ENCODE results near the gene GAB3. TPM values are rescaled to one million over a fixed set of nuclear protein-coding genes. Genes with fewer than 3 reads are reported as not detected.

The GAB3 gene
- total and polyA plus RNA-seq, 9 of the 15 experiments (the other 6 are each of a cell fraction or from before 2014, with no cell fraction given), result 16.1 to 31.4 (median 20.2) TPM

GRCh38 chrX:154733066-154733425 is 17.8 kb downstream of the GAB3 start:
- TF ChIP-seq SMARCB1 (IDR thresholded peaks at IDR 0.05; ENCODE audit: insufficient read length, low read depth) (no peak), HNRNPLL (IDR thresholded peaks at IDR 0.05; ENCODE audit: low read depth, low read length, poor library complexity, severe bottlenecking) (no peak), CBX1 (IDR thresholded peaks at IDR 0.05; ENCODE audit: low read depth) (no peak)
- Histone ChIP-seq H4K20me1 (replicated peaks; ENCODE audit: control insufficient read depth, insufficient read depth, low read length) (0 out of 2 replicates have a peak, but pooled peaks cover 4% of the 10 kb centered on the region), H3K4me2 (ENCODE audit: insufficient read depth, low read length) (no peak overlapping the region), H3K9me3 (replicated peaks; ENCODE audit: control insufficient read depth, insufficient read depth, low read depth, low read length) (no peaks in the 10 kb centered on the region), H3K4me1 (replicated peaks in 1 of 2; ENCODE audit: control insufficient read depth in 2 of 2, insufficient read depth in 2 of 2, low read length in 2 of 2) (peaks cover 4 to 44% of the 10 kb centered on the region in 2 experiments; a peak in 4 of 5 replicates), H3K9ac (ENCODE audit: insufficient read depth in 1 of 2, low read depth in 2 of 2, low read length in 2 of 2) (no peak overlapping the region), H3K27ac (ENCODE audit: extremely low read depth, low read depth, low read length) (no peak overlapping the region), H3K79me2 (ENCODE audit: control insufficient read depth, insufficient read depth, low read length) (peaks cover 80% of the 10 kb centered on the region), H3K9me1 (ENCODE audit: control insufficient read depth, insufficient read depth, low read length) (no peaks in the 10 kb centered on the region), H2AFZ (ENCODE audit: low read depth, low read length) (no peak overlapping the region), H3K27me3 (ENCODE audit: control insufficient read depth in 2 of 2, insufficient read depth in 2 of 2, low read length in 2 of 2) (no peaks in the 10 kb centered on the region), H3K36me3 (ENCODE audit: control insufficient read depth, insufficient read depth, low read length) (peaks cover 33% of the 10 kb centered on the region), H3K4me3 (no peak overlapping the region)
- ChIA-PET POLR2A (interaction anchor here (0.9 kb wide), 1 partner anchor 926 kb away, joined by 3 read pairs; no protein-coding TSS in a partner anchor), CTCF (ENCODE audit: low intra/inter-chr PET ratio) (no interaction called here)
- no TSS peak for BruUV-seq (replicated peaks)
- intact Hi-C loops (cut with micrococcal nuclease) (no loop called here), in situ Hi-C loops (cut with MboI) (loop anchor here (25.0 kb wide), 1 partner anchor 146 kb away; the partner anchor contains the start of gene CTAG1A)
- DNase-seq (ENCODE audit: extremely low read depth in 1 of 4, low spot score in 3 of 4) (no peak), FAIRE-seq (no peak), ATAC-seq (no peak)
- WGBS (ENCODE audit: insufficient coverage, low coverage, missing lambda C conversion rate), result 64% methylated on average over 2 of the region's 2 CpGs

GRCh38 chrX:154732421-154733065 is 18.3 kb downstream of the GAB3 start:
- DNase-seq (ENCODE audit: extremely low read depth in 1 of 4, low spot score in 3 of 4) (no peak), ATAC-seq (no peak; the same call in 2 of the 3 replicates), FAIRE-seq (no peak)
- 0 out of 2 replicates have a peak, but pooled peaks cover 4% of the 10 kb centered on the region for H4K20me1 ChIP-seq (replicated peaks; ENCODE audit: control insufficient read depth, insufficient read depth, low read length)
- H3K27me3 ChIP-seq (ENCODE audit: control insufficient read depth in 2 of 2, insufficient read depth in 2 of 2, low read length in 2 of 2), result no peaks in the 10 kb centered on the region
- no peak overlapping the region for H3K9ac ChIP-seq (ENCODE audit: insufficient read depth in 1 of 2, low read depth in 2 of 2, low read length in 2 of 2)
- CTCF ChIA-PET (ENCODE audit: low intra/inter-chr PET ratio), result no interaction called here
- H3K4me3 ChIP-seq, result no peak overlapping the region
- H2AFZ ChIP-seq (ENCODE audit: low read depth, low read length), result no peak overlapping the region
- no peak for TF ChIP-seq RBM17 (IDR thresholded peaks at IDR 0.05; ENCODE audit: borderline replicate concordance, low read depth, low read length)
- no peak for TF ChIP-seq SRSF1 (IDR thresholded peaks at IDR 0.05; ENCODE audit: low read depth, low read length)
- TF ChIP-seq HIVEP1 (CRISPR knock-in tag; IDR thresholded peaks at IDR 0.05), result no peak
- no peak for TF ChIP-seq ZNF511 (CRISPR knock-in tag; IDR thresholded peaks at IDR 0.05)
- TF ChIP-seq CREB1 (IDR thresholded peaks at IDR 0.05), result no peak
- TF ChIP-seq CREB1 (CRISPR knock-in tag; IDR thresholded peaks at IDR 0.05), result no peak
- H3K9me1 ChIP-seq (ENCODE audit: control insufficient read depth, insufficient read depth, low read length), result no peaks in the 10 kb centered on the region
- H3K4me1 ChIP-seq (replicated peaks in 1 of 2; ENCODE audit: control insufficient read depth in 2 of 2, insufficient read depth in 2 of 2, low read length in 2 of 2), result peaks cover 4 to 42% of the 10 kb centered on the region in 2 experiments; a peak in 4 of 5 replicates
- H3K9me3 ChIP-seq (replicated peaks; ENCODE audit: control insufficient read depth, insufficient read depth, low read depth, low read length), result no peaks in the 10 kb centered on the region
- no TSS peak for BruUV-seq (replicated peaks)
- no peak overlapping the region for H3K4me2 ChIP-seq (ENCODE audit: insufficient read depth, low read length)
- no peak overlapping the region for H3K27ac ChIP-seq (ENCODE audit: extremely low read depth, low read depth, low read length)
- in situ Hi-C loops (cut with MboI) (loop anchor here (25.0 kb wide), 1 partner anchor 145 kb away; the partner anchor contains the start of gene CTAG1A), intact Hi-C loops (cut with micrococcal nuclease) (no loop called here)
- 54% methylated on average over 5 of the region's 5 CpGs for WGBS (ENCODE audit: insufficient coverage, low coverage, missing lambda C conversion rate)
- H3K79me2 ChIP-seq (ENCODE audit: control insufficient read depth, insufficient read depth, low read length), result peaks cover 83% of the 10 kb centered on the region
- H3K36me3 ChIP-seq (ENCODE audit: control insufficient read depth, insufficient read depth, low read length), result peaks cover 32% of the 10 kb centered on the region
- POLR2A ChIA-PET, result interaction anchor here (0.7 to 1.1 kb wide), 3 partner anchors 13 to 926 kb away, joined by 3 read pairs; no protein-coding TSS in a partner anchor

Measured in K562 (cell line).